GM12878 (cell line): ENCODE data around the gene GBGT1. TPM values are rescaled to one million over a fixed set of nuclear protein-coding genes. Genes with fewer than 3 reads are reported as not detected.

Experiments used
- CBFB ChIP-seq: IDR thresholded peaks from 2 replicates; pipeline ENCODE4 v1.6.1; 2016; ENCODE audit warnings: antibody characterized with exemption, low read depth
- CHD1 ChIP-seq: IDR thresholded peaks from 2 replicates; pipeline ENCODE4 v1.6.1; 2012; ENCODE audit warnings: low read depth, low read length, improper control_type of control experiment
- EED ChIP-seq: sonication (generic); IDR thresholded peaks from 2 replicates; pipeline ENCODE4 v1.6.1; 2016; ENCODE audit warnings: antibody characterized with exemption, low read depth
- ESRRA ChIP-seq: IDR thresholded peaks from 2 replicates; pipeline ENCODE4 v1.6.1; 2012; ENCODE audit warnings: mild to moderate bottlenecking, low read length, improper control_type of control experiment
- GABPA ChIP-seq: IDR thresholded peaks from 2 replicates; pipeline ENCODE4 v1.6.1; 2014; ENCODE audit warnings: antibody characterized with exemption, low read depth, mild to moderate bottlenecking, inconsistent platforms
- GATAD2B ChIP-seq: fragments of 450-650 bp; conservative IDR thresholded peaks from 2 replicates; pipeline ENCODE4 v1.6.1; 2017; ENCODE audit warnings: low read depth, mild to moderate bottlenecking, moderate library complexity
- HDAC6 ChIP-seq: fragments of 200-600 bp; sonication (generic); IDR thresholded peaks from one replicate; pipeline ENCODE4 v1.8.0; 2017; ENCODE audit warnings: antibody characterized with exemption; ENCODE audit not compliant: unreplicated experiment
- JUNB ChIP-seq: IDR thresholded peaks from 2 replicates; pipeline ENCODE4 v1.6.1; 2016; ENCODE audit warnings: antibody characterized with exemption, mild to moderate bottlenecking
- LARP7 ChIP-seq: fragments of 450-650 bp; IDR thresholded peaks from 2 replicates; pipeline ENCODE4 v1.6.1; 2017; ENCODE audit warnings: mild to moderate bottlenecking
- MEF2A ChIP-seq: IDR thresholded peaks from 2 replicates; pipeline ENCODE4 v1.6.1; 2011; ENCODE audit warnings: low read depth, mild to moderate bottlenecking, low read length, moderate library complexity; ENCODE audit not compliant: insufficient read depth
- MTA3 ChIP-seq: IDR thresholded peaks from 2 replicates; pipeline ENCODE4 v1.6.1; 2012; ENCODE audit warnings: low read length, inconsistent platforms, borderline replicate concordance
- POU2F2 ChIP-seq: IDR thresholded peaks from 3 replicates; pipeline ENCODE4 v1.6.1; 2011; ENCODE audit warnings: low read depth, mild to moderate bottlenecking, low read length, borderline replicate concordance
- SREBF2 ChIP-seq: IDR thresholded peaks from 2 replicates; pipeline ENCODE4 v1.6.1; 2012; ENCODE audit warnings: mild to moderate bottlenecking, low read length
- ZNF207 ChIP-seq: fragments of 450-650 bp; IDR thresholded peaks from 2 replicates; pipeline ENCODE4 v1.6.1; 2014; ENCODE audit warnings: antibody characterized with exemption, mild to moderate bottlenecking, borderline replicate concordance
- ZZZ3 ChIP-seq: IDR thresholded peaks from 2 replicates; pipeline ENCODE4 v1.6.1; 2011; ENCODE audit warnings: low read depth; ENCODE audit not compliant: control insufficient read depth, insufficient read length
- polyA plus RNA-seq, 11 experiments: library from polyadenylated mRNA; depleted of rRNA in 4 of 11; unstranded in 6 of 11; stranded (reverse) in 5 of 11; fragments of >200 nt; fragmentation: Nextera tagmentation in 4 of 11; fragmentation: Illumina TruSeq in 1 of 11; extraction: Ambion mirVana in 4 of 11; extraction: Trizol in 1 of 11; gene quantifications; 1 replicate in 1 of 11; 2 replicates in 10 of 11; pipeline versions ENCODE4 v1.2.1 to v1.2.3, GENCODE V29; 2011 to 2016; ENCODE audit warnings: inconsistent platforms in 2 of 11, missing spikeins in 2 of 11, low read depth in 1 of 11
- total RNA-seq, 4 experiments: library from RNA; depleted of rRNA in 3 of 4; stranded (reverse); fragments of >200 nt in 3 of 4; fragmentation: Illumina TruSeq in 1 of 4; extraction: Trizol in 1 of 4; gene quantifications; 2 replicates each; pipeline versions ENCODE4 v1.2.1 to v1.2.3, GENCODE V29; 2013 to 2021
- TF ChIP-seq, protein P1 (sequence below): fragments of 450-650 bp; IDR thresholded peaks from 2 replicates; pipeline ENCODE4 v1.6.1; 2017; ENCODE audit warnings: borderline replicate concordance
- TF ChIP-seq, protein P2 (sequence below): IDR thresholded peaks from 2 replicates; pipeline ENCODE4 v1.6.1; 2012; ENCODE audit warnings: mild to moderate bottlenecking, low read depth, low read length
- TF ChIP-seq, protein P3 (sequence below): fragments of 450-650 bp; IDR thresholded peaks from 2 replicates; pipeline ENCODE4 v1.6.1; 2016; ENCODE audit warnings: mild to moderate bottlenecking, moderate library complexity, borderline replicate concordance

Gene GBGT1
- total and polyA plus RNA-seq, 10 of the 15 experiments (the other 5 are each of a cell fraction or from before 2014, with no cell fraction given), result 0.08 to 1.9 (median 0.49) TPM

- TF ChIP-seq MTA3 (no peak), MEF2A (no peak), ESRRA (no peak), POU2F2 (no peak; the same call in 2 of the 3 replicates), ZZZ3 (no peak), LARP7 (peak; percentile 22), ZNF207 (no peak), HDAC6 (no peak), SREBF2 (no peak), EED (0 out of 2 replicates have a peak, but pooled peaks have one; percentile 13), CBFB (no peak), CHD1 (no peak), JUNB (peak; percentile 67; the same call in 1 of the 2 replicates), GATAD2B (peak; percentile 49; the same call in 1 of the 2 replicates), GABPA (no peak)
- TF ChIP-seq, protein P1, sequence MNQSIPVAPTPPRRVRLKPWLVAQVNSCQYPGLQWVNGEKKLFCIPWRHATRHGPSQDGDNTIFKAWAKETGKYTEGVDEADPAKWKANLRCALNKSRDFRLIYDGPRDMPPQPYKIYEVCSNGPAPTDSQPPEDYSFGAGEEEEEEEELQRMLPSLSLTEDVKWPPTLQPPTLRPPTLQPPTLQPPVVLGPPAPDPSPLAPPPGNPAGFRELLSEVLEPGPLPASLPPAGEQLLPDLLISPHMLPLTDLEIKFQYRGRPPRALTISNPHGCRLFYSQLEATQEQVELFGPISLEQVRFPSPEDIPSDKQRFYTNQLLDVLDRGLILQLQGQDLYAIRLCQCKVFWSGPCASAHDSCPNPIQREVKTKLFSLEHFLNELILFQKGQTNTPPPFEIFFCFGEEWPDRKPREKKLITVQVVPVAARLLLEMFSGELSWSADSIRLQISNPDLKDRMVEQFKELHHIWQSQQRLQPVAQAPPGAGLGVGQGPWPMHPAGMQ, result no peak
- TF ChIP-seq, protein P2, sequence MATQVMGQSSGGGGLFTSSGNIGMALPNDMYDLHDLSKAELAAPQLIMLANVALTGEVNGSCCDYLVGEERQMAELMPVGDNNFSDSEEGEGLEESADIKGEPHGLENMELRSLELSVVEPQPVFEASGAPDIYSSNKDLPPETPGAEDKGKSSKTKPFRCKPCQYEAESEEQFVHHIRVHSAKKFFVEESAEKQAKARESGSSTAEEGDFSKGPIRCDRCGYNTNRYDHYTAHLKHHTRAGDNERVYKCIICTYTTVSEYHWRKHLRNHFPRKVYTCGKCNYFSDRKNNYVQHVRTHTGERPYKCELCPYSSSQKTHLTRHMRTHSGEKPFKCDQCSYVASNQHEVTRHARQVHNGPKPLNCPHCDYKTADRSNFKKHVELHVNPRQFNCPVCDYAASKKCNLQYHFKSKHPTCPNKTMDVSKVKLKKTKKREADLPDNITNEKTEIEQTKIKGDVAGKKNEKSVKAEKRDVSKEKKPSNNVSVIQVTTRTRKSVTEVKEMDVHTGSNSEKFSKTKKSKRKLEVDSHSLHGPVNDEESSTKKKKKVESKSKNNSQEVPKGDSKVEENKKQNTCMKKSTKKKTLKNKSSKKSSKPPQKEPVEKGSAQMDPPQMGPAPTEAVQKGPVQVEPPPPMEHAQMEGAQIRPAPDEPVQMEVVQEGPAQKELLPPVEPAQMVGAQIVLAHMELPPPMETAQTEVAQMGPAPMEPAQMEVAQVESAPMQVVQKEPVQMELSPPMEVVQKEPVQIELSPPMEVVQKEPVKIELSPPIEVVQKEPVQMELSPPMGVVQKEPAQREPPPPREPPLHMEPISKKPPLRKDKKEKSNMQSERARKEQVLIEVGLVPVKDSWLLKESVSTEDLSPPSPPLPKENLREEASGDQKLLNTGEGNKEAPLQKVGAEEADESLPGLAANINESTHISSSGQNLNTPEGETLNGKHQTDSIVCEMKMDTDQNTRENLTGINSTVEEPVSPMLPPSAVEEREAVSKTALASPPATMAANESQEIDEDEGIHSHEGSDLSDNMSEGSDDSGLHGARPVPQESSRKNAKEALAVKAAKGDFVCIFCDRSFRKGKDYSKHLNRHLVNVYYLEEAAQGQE, result no peak
- TF ChIP-seq, protein P3, sequence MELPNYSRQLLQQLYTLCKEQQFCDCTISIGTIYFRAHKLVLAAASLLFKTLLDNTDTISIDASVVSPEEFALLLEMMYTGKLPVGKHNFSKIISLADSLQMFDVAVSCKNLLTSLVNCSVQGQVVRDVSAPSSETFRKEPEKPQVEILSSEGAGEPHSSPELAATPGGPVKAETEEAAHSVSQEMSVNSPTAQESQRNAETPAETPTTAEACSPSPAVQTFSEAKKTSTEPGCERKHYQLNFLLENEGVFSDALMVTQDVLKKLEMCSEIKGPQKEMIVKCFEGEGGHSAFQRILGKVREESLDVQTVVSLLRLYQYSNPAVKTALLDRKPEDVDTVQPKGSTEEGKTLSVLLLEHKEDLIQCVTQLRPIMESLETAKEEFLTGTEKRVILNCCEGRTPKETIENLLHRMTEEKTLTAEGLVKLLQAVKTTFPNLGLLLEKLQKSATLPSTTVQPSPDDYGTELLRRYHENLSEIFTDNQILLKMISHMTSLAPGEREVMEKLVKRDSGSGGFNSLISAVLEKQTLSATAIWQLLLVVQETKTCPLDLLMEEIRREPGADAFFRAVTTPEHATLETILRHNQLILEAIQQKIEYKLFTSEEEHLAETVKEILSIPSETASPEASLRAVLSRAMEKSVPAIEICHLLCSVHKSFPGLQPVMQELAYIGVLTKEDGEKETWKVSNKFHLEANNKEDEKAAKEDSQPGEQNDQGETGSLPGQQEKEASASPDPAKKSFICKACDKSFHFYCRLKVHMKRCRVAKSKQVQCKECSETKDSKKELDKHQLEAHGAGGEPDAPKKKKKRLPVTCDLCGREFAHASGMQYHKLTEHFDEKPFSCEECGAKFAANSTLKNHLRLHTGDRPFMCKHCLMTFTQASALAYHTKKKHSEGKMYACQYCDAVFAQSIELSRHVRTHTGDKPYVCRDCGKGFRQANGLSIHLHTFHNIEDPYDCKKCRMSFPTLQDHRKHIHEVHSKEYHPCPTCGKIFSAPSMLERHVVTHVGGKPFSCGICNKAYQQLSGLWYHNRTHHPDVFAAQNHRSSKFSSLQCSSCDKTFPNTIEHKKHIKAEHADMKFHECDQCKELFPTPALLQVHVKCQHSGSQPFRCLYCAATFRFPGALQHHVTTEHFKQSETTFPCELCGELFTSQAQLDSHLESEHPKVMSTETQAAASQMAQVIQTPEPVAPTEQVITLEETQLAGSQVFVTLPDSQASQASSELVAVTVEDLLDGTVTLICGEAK, result no peak; the same call in 1 of the 2 replicates
Measured at GRCh38 chr9:133115604-133116345, 47.9 kb downstream of the GBGT1 start (continued).
